SK-N-MC (cell line): ENCODE results near the gene PFKP.

Experiments used
- EZH2 ChIP-seq: fragments of 200-600 bp; sonication (generic); IDR thresholded peaks from one replicate; pipeline ENCODE4 v1.6.1; 2017; ENCODE audit warnings: antibody characterized with exemption
- POLR2AphosphoS5 ChIP-seq: IDR thresholded peaks from 2 replicates; pipeline ENCODE4 v1.6.1; 2012; ENCODE audit warnings: mild to moderate bottlenecking, low read depth, low read length, borderline replicate concordance

DNA sequence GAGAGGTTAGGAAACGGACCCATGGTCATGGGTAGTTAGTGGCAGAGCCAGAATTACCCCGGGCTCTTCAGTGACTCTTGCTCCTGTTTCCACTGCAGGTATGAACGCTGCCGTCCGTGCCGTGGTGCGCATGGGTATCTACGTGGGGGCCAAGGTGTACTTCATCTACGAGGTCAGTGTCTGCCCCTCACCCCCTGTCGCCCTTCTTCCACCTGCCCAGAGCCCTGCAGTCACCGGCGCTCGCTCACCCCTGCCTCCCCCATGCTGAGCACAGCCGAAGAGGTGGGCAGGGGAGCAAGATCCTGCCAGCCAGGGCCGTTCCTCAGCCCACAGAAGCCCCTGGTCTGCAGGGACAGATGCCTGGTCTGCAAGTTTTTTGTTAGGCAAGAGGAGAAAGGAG, 14.9 kb downstream of the PFKP start:
- no peak for TF ChIP-seq POLR2AphosphoS5
- no peak for TF ChIP-seq EZH2
